GM21717 (cell line): ENCODE measurements around the gene THSD4.
"Not testable (repeated sequence)": the region's sequence is repeated elsewhere in the genome, so short reads cannot be mapped to it uniquely, and the experiment has no call there.

Experiments
- ATAC-seq: cut with Tn5 transposase; IDR thresholded peaks from one replicate; pipeline ENCODE4 v1.9.1; 2021; ENCODE audit warnings: mild to moderate bottlenecking, moderate library complexity; ENCODE audit not compliant: unreplicated experiment

The THSD4 gene

DNA sequence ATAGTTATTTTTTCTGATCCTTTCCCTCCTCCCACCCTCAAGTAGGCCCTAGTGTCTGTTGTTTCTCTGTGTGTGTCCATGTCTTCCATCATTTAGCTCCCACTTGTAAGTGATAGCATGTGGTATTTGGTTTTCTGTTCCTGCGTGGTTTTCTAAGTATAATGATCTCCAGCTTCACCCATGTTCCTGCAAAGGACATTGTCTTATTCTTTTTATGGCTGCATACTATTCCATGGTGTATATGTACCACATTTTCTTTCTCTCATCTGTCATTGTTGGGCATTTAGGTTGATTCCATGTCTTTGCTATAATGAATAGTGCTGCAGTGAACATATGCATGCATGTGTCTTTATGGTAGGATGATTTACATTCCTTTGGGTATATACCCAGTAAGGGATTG lies 549.4 kb downstream of the THSD4 start:
- no peak for ATAC-seq

DNA sequence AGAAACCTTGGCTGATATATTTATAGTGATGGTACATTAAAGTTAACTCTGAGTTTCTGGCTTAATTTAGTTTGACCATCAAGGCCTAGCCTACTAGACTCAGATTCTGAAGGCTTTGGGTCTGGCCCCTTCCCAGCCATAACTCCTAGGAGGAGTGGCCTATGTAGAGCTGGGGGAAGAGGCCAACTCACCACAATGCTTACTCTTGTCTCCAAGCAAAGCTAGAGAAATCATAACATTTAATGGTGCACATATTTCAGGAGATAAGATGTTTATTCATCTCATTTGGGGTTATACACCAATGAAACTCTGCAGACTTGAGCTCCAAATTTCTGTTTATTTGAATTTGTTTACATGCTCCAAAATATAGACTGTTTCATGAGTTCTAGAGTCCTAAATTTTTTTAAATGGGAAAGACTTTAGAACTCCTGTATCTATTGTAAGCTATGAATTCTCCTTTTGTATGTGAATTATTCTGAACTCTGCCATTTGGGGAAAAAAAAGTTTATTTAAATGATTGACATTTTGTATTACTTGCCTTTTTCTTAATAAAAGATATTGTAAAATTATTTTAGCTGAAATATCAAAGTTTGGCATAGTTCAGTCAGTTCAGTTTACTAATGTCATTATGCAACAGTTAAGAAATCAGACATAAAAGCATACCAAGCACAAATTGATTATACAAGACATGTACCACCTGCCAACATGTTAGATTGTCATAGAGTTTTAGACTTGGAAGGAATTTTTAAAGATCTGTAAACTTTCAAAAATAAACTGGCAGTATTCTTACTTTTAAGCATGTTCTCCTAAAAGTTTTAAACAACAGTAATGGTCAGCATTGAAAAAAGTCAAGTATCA lies 551.7 kb downstream of the THSD4 start:
- ATAC-seq: no peak

DNA sequence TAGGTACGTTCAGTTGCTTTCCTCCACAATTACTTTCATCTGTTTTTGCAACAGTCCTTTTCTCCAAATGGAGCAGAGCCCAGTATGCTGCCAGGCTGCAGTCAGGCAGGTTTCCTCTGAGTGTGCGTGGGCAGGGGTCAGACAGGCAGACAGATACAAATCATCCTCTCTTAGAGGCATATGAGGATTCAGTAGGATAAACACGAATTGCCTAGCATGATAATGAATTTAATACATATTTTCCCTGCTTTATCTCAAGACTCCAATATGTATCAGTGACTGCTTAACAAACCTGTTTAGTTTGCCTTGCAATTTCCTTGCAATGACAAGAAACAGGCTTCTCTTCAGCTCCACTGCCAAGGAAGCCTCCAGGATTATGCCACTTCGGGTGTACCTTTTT lies 554.4 kb downstream of the THSD4 start:
- ATAC-seq: no peak

DNA sequence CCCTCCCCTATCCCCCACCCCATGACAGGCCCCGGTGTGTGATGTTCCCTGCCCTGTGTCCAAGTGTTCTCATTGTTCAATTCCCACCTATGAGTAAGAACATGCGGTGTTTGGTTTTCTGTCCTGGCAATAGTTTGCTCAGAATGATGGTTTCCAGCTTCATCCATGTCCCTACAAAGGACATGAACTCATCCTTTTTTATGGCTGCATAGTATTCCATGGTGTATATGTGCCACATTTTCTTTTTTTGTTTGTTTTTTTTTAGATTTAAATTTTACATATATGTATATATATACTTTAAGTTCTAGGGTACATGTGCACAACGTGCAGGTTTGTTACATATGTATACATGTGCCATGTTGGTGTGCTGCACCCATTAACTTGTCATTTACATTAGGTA lies 555.0 kb downstream of the THSD4 start:
- not testable (repeated sequence) for ATAC-seq

DNA sequence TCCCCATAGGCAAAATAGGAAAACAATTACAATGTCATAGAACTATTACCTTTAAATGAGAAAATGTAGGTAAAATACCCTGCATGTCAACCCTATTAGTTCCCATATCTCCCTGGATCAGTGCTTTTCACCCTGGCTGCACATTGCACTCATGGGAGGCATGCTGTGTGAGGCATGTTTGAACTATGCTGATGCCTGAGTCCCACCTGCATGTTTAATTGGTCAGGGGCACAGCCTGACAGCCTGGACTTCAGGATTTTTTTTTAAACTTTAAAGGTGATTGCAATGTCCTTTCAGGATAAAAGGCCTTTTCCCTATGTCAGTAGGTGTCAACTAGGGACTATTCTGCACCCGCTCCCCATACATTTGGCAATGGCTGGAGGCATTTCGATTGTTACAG lies 559.1 kb downstream of the THSD4 start:
- no peak for ATAC-seq

DNA sequence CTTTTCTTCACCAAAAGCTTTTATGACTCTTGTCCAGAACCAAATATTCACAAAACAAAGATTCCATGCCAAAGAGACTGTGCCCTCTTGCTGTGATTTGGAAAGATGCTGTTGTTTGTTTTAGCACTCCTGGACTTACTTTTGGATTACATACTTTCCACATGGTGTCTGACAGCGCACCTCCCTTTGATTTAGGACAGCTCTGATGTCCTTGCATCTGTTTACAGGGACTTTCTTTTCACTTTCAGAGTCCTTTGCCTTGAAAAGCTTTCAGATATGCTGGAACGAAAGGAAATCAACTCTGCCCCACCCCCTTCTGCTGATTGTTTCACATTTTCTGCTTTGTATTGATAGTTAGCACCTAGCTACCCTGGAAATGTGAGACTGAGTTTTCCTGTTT lies 562.1 kb downstream of the THSD4 start:
- no peak for ATAC-seq

DNA sequence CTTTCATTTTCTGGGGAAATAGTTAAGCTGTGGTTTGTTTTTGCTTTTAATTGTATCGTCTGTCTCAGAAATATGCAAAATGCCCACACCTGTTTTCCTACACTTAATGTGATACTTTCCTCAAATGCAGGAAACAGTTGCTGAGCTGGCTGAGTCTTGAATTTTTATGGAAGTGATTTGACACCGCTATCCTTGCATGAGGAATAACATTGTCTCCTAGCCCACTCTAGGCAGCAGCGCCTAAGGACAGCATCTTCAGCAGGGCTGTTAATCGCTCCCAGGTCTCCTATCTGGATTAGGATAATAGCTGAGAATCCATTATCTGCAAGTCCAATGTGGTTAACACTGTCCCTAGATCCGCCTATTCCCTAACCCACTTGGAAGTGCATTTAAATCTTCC lies 562.5 kb downstream of the THSD4 start:
- ATAC-seq: no peak

DNA sequence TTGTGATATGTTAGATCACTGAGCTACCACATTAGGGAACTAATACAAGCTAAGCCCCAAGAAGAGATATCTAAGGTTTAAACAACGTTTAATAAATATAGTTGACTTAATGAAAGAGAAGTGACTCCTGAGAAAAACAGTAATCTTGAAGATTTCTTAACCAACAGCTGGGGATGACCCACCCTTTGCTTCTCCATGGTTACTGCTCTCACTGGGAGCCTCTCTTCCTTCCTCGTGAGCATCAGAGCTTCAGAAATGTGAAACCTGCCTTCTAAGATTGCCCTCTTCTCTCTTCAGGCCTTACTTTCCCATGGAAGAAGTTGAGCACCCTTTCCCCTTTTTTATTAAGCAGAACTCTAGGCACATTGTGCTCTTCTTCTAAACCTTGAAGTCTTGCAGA lies 562.9 kb downstream of the THSD4 start:
- ATAC-seq: no peak

DNA sequence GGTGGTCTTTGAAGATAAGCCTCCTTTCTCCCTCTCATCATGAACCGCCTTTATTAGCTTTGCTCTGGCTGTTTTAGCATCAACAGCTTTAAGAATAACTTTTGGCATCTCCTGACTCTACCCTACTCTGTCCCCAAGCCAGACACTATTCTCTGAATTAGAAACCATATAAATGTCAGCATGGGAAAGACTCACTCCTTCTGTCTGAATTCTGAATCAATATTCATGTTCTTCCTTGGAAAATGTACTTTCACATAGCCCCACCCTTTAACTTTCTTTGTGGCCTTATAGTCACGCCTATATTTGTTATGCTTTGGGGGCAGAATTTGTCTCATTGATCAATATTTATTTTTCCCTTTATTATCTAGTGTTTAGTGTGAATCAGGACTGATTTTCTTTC lies 563.3 kb downstream of the THSD4 start:
- no peak for ATAC-seq

DNA sequence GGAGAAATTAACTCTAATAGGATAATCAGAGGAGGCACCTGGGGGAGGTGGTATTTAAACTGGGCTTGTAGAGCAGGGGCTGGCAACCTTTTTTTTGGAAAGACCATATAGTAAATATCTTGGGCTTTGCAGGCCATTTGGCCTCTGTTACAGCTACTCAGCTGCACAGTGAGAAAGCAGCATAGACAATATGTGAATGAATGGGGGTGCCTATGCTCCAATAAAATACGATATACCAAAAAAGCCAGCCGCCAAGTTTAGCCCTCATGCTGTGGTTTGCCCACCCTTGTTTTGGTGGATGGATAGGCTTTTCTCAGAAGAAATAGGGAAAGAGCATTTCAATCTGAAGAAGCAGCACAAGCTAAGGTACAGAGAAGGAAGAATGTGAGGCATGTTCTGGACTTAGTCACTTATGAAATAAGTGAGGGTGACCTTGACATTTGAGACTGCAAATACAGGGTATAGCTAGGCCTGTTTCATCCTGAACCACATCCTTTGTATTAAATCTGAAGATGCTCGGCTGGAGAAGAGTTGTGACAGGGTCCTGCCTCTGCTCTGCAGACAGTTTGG lies 564.0 kb downstream of the THSD4 start:
- no peak for ATAC-seq

DNA sequence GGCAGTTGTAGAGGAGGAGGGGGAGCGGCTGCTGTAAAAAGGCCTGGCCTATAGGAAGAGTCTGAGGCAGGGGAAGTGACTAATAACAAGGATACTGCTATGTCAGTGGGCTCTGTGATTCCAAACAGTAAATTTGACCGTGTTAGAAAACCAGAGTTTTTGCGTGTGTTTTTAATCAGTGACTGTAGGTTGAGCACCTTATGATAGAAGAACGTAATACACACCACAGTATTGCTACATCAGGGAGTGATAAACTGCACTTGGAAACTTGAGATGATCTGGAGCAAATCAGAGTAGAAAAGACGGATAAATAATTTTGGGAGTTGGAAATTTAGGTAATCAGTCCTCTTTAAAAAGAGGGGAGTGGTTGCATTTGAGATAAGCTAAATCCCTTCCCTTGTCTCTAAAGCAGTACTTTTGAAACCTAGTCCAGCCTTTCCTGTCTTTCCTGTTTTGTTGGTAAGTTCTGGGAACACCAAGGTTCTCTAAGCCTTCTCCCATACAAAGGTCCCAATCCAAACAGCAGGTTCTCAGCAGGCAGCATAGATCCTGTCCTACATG lies 564.6 kb downstream of the THSD4 start:
- ATAC-seq: no peak

DNA sequence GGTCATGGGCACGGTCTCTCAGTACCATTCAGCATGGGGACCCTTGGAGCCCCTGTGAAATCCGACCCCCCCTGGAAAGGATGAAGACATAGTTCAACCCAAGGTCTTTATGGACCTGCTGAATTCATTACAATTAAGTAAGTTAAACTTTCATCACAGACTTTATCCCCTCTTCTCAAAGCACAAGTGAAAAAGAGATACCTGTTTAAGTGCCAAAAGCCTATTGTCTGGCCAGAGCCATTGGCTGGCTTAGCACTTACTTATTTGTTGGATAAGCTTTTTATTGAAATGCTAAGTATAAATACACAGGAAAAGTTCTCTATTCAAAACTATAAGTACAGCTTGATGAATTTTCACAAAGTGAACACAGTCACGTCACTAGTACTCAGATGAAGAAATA lies 566.7 kb downstream of the THSD4 start:
- ATAC-seq: no peak

DNA sequence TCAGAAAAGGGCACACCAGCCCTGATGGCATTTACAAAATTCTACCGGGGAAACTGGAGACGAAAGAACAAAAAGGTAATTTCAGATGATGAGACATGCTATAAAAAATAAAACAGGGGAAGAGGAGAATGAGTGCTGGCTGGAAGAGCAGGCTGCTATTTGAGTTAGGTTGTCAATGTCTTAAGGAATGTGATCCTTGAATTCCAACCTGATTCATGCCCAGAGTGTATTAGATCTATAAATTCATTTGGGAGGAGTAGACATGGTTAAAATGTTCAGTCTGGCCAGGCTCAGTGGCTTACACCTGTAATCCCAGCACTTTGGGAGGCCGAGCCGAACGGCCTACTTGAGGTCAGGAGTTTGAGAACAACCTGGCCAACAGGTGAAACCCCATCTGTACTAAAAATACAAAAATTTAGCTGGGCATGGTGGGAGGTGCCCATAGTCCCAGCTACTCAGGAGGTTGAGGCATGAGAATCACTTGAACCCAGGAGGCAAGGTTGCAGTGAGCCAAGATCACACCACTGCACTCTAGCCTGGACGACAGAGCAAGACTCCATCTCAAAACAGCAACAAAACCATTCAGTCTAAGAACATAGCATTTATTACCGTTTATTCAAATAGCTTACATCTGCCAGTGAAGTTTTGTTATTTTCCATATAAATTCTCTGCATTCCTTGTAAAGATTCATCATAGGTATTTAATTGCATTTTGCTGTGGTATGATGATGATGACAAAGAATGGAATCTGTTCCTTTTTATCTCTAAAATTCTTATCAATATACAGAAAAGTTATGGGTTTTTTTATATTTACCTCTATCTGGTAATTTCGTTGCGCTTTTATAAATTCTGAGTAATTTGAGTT lies 568.4 kb downstream of the THSD4 start:
- no peak for ATAC-seq

DNA sequence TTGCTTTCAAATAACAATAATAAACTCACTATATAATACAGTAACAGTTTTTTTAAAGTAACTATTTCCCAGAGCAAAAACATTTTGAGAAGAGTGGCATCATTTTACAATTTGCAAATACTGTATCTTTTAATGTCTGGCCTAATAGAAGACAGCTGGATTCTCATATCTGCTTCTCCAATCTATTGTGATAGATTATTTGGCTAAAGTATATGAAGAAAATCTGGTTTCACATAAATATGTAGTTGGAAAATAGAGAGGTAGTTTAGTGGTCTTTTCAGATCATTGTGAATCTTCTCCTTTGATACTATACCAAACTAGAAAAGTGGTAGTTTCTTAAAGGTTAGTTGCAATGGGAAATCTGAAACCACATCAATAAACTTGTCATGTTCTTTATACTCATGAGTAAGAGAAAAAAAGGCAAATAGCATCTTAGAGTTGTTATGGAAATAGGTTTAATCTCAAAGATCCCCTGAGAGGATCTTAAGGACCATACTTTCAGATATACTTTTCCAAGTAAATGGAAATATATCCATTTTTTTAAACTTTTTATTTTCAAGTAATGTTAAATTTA lies 570.2 kb downstream of the THSD4 start:
- ATAC-seq: no peak

DNA sequence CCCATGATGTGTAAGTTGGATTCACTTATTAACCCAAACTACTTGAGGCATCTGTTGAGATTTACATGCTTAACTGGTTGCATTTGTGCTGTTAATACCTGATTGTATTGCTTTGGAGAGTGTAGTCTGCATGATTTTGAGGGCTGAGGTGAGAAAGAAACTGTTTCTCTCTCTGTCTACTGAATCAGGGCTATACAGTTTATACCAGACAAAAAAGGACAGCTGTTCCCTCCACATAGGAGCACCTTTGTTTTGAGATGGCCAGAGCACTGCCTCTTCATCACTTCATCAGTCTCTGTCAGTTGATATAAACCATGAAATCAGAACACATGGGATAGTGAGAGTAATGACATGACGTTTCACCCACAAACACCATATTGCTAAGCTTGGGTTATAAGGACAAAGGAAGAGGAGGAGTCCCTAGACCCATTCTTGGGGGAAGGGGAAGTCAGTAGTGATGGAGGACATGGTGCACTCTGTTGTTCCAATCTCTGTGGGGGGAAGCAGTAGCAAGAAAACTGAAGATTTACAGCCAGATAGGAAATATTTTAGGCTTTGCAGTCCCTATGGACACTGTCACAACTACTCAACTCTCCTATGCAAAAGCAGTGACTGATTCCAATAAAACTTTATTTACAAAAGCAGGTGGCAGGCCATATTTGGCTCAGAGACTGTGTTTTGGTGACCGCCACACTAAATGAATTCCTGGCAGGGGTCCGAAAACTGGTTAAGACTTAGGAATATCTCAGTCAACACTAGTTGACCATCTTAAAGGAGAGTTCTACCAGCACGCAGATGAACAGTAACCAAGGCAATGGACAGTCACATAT lies 571.2 kb downstream of the THSD4 start:
- no peak for ATAC-seq

DNA sequence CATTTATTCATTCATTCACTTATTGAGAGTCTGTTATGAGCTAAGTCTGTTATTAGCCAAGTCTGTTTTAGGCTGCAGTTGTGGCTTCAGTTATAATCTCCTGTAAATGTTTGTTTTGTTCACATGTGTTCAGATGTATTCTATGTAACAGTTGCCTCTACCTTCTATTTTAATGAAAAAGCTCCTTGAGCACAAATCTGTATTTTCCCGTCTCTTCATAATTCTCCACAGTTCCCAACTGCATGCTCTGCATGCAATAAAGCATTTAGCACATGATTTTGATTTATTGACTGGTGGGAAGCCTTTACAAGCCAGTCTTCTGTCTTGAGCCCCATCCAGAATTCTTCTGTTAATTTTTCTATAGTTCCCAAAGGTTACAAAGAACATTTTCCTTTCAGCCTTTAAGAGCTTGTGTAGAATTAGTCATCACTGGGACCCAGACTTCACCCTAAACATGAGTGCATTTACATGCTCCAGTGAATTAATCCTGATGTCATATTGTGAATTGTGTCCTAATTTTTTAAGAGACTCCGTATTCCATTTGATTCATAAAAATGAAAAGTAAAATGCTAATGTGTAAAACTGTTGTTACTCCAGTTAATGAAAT lies 572.7 kb downstream of the THSD4 start:
- ATAC-seq: no peak

DNA sequence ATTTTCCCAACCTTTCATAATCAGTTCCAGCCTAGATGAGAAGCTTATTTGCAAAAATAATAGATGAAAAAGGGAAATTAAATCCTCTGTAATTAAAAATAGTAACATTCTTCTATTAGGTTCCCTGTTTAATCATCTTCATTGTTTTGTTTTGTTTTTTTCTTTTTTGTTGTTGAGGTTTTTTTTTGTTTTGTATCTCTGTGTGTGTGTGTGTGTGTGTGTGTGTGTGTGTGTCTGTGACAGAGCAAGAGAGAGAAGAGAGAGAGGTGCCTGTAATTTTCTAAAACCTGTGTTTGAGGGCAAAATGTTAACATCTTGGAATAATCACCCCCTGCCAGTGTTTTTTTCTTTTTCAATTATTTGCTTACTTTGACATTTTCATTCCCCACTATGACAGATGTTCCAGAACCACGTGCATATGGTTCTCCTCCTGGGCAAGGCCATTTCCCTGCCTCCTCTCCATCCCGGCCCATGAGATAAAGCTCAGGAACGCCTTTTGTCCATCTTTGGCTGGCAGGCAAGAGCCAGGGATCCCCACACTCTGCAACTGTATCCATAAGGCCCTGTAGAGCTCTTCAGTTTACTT lies 573.3 kb downstream of the THSD4 start:
- ATAC-seq: no peak

DNA sequence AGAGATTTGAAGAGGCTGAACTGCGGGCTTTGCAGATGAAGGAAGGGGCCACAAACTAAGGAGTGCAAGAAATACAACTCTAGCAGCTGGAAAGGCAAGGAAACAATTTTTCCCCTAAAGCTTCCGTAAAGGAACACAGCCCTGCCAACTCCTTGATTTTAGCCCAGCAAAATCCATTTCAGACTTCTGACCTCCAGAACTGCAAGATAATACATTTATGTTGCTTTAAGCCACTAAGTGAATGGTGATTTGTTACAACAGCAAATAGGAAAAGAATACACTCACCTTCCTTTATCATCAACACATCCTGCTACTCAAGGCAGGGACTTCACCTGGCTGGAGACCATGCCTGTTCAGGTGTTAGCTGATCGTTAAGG lies 575.8 kb downstream of the THSD4 start:
- no peak for ATAC-seq
